HG03354 (cell line): Measurements from ENCODE around the gene MUC5AC.
"Not testable (repeated sequence)": the region's sequence is repeated elsewhere in the genome, so short reads cannot be mapped to it uniquely, and the experiment has no call there.

Experiments used
- ATAC-seq: cut with Tn5 transposase; IDR thresholded peaks from one replicate; pipeline ENCODE4 v1.9.1; 2021; ENCODE audit warnings: mild to moderate bottlenecking; ENCODE audit not compliant: unreplicated experiment, poor library complexity, severe bottlenecking

MUC5AC gene

DNA sequence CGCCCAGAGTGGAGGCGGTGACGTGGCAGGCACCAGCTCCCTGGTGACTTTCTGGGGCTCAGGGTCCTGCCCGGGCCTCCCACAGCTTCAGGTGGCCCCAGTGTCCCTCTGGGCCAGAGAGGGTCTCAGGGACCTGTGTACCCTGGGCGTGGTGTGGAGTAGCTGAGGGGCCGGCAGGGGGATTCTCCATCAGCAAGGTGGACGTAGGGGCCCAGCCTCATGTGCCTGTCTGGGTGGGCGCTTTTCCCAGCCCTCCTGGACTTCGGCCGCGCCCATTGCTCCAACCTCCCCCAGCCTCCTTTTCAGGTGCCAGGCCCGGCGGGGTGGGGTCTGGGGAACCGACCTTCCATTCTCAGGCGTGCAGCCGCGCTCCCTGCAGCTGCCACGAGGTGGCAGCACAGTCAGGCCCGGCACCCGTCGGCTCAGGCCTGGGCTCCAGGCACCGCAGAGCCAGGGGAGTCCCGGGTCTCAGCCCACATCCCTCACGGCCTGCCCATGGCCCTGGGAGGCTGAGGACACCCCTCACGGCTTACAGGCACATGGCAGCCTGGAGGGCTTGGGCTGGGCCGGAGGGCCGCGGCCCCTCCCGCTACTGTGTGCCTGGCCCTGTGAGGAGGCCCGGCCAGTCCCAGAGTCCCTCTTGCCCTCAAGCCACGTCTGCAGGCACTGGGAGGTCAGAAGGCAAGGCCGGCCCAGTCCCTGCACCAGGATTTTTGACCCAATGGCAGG is 45.2 kb downstream of the MUC5AC start:
- ATAC-seq, result no peak

DNA sequence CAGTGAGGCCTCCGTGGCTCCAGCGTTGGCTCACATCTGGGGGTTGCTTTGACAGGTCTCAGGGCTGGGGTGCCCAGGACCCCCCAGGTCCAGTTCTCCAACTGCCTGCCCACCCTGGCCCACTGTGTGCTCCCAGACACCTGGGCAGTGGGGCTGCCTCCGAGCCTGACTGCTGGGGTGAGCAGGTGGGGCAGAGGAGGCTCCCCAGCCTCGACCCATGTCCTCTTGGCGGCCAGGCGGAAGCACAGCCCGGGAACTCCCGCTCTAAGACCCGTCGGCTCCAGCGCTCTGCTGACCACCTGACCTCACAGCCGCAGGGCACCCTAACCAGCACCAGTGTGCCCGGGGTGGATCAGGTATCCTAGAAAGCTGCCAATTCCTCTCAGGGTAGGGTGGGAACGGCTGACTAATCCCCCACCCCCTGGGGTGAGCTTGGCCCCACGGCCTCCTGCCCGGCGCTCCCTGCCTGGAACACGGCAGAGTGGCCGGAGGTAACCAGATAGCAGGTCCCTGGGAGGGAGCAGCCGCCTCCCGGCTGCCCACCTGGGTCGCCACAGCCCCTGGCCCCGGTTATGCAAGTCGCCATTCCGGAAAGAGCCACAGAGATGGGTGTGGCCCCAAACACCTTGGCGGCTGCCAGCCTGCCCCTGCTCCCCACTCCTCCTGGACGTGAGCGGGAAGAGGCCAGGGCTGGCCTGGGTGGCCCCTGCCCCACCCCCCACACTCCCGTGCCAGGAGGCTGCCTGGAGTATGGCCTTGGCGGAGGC is 45.9 kb downstream of the MUC5AC start:
- ATAC-seq, result no peak

DNA sequence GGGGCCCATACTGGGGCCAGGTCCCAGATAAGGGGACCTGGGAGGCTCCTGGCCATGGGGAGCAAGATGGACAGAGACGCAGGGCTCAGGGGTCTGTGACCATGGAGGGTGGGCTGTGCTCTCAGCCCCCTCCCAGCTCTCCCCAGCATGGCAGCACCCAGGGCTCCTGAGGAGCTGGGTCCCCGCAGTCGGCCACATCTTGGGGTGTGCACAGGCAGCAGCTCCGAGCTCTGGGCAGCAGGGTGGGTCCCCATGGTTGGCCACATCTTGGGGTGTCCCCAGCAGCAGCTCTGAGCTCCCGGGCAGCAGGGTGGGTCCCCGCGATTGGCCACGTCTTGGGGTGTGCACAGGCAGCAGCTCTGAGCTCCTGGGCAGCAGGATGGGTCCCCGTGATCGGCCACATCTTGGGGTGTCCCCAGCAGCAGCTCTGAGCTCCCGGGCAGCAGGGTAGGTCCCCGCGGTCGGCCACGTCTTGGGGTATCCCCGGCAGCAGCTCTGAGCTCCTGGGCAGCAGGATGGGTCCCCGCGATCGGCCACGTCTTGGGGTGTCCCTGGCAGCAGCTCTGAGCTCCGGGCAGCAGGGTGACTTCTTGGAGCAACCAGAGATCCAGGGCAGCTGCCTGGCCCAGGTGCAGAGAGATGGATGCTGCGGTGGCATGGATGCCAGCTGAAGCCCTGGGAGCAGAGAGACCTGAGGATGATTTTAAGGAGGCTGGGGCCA is 46.8 kb downstream of the MUC5AC start:
- ATAC-seq, result no peak

DNA sequence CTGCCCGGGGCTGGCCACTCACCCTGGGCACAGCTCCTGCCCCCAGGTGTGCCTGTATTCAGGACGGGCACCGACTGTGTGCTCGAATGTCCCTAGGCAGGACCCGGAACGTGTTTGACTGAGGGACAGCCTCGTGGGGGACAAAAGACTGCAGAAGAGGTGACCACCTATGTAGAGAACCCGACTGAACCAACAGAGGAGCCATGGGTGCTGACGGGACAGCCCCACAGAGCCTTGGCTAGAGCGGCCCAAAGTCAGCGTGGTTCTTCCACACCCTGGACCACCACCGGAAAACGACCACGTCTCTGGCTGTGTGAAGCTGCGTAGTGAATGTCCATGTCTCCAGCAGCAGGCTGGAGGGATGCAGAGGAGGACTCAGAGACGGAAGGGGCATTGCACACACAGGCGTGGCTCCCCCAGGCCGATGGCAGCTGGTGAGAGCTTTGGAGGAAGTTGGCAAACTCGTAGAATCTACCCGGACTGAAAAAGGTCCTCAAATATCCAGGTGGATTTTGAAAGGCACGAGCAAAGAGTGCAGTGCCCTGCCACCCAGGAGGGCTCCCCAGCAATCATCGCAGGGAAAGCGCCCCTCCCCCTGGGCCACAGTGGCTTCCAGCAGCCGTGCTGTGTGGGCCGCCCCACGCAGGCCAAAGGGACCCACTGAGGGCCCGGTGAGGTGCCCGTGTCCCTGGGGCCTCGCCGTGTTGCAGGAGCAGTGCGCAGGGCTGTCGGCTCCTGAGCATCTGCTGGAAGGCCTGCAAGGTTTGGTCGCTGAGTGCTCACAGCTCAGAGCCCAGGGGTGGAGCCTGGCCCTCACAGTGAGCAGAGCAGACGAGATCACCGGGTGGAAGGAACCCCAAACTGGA is 47.6 kb downstream of the MUC5AC start:
- ATAC-seq, result no peak

DNA sequence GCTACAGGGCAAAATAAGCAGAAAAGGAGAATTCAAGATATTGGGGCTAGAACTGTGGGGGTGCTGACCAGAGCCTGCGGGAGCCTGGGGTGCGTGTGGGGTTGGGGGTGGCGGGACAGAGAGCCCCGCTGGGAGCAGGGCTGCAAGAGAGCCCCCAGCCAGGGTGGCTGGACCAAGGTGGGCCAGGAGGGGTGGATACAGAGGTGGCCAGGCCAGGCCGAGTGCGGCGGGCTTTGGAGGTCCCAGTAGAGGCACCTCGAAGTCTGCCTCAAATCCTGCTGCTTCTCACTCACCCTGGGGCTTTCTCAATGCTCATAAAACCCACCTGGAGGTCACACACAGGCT is 48.2 kb downstream of the MUC5AC start:
- no peak for ATAC-seq

DNA sequence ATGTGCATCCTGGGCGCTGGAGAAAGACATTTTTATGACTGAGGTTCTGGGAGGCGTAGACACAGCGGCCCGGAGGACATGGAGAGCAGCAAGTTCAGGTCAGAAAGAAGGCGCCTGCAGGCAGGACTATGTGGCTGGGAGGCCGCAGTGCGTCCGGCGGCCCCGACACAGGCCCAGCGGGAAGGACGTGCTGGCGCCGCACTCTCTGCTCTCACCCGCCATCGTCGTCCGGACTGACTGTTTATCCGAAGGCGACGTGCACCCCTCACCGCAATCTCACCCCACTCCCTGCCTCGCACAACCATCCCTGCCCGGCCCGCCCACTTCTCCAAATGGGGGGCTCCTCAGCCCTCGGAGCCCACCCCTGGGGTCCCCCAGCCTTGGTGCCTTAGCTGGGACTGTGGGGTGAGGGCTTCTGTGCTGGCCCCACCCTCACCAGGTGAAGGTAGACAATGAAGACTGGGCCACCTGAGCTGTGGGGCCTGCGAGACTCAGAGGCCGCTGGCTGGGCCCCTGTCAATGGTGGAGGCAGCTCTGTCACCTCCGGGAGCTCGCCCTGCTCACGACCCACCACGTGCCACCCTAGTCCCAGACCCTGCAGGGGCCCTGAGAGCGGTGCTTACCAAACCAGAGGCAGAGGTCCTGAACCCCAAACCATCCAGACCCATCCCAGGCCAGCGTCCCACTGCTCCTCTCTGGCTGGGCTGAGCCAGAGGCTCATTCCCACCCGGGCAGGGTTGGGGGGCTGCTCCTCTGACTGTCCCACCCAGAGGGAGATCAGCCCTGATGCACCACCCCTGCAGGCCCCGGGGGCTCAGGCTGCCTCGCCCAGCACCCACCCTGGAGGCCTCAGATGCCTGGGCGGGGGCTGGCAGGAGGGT is 48.9 kb downstream of the MUC5AC start:
- no peak for ATAC-seq

DNA sequence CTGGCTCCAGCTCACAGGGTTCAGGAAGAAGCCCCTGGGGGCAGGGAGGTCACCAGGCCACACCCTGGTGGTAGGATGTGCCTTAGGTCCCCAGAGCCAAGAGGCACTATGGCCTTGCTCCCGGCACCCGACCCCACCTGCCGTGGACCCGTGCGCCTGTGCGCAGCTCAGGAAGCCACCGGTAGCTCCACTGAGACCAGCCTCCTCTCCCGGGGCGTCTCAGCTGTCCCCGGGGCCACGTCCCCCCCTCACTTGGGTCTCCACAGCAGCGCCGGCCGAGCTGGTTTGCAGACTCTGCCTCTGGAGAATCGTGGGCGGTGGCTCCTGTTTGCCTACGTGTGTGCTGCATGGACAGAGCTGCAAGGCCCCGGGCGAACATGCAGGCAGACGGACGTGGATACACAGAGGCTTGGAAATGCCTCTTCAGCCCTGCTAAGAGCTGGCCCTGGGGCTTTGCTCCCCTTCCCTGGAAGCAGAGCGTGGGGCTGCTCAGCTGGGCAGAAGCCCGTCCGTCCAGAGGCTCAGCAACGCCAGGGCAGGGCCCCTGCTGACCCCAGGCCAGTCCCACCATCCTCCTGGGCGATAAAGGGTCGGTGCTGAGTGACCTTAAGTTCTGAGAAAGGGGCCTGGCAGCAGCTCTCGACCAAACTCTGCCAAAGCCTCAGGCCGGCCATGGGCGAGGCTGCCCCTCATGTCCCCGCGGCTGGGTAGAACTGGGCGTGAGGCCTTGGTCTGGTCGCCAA is 49.8 kb downstream of the MUC5AC start:
- ATAC-seq, result no peak

DNA sequence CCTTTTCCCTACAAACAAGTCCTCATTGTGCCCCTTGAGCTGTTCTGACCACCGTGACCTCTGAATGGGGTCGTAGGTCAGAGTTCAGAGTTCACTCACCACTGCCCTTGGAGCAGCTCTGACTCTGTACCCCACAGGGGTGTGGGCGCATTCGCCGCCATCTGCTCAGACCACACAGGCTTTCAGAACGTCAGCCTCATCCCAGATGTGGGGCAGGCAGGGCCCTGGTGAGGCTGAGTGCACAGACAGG is 50.3 kb downstream of the MUC5AC start:
- ATAC-seq, result no peak

DNA sequence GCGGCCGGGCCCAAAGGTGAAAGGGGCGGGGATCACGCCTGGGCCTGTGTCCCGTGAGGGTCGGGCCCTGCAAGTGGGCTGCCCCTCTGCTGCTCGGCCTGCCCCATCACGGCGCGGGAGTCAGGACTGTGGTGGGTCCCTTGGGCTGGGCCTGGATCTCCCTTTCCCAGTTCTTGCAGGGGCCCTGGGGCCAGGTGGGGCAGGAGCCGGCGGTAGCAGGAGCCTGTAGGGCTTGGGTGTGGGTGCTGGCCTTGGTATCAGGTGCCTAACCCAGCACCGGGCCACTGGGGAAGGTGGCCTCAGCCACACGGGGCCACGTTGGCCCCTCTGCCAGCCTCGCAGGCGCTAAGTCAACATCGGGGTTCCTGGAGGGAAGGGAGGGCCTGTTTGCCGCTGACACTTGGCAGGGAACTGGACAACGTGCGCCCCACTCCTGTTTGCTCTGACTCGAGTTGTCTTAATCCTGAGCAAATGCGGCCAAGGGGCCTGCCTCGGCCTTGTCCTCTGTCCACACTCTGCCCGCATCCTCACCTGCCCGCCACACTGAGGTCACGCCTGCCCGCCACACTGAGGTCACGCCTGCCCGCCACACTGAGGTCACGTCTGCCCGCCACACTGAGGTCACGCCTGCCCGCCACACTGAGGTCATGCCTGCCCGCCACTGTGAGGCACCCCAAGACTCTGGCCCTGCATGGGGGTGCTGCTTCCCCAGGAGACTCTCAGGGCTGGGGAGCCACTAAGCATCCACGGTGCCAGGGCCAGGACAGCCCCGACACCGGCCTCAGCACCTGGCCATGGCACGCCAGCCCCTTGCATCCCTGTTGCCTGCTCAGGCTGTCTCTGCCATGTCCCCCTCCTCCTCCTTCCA is 50.9 kb downstream of the MUC5AC start:
- ATAC-seq, result no peak

DNA sequence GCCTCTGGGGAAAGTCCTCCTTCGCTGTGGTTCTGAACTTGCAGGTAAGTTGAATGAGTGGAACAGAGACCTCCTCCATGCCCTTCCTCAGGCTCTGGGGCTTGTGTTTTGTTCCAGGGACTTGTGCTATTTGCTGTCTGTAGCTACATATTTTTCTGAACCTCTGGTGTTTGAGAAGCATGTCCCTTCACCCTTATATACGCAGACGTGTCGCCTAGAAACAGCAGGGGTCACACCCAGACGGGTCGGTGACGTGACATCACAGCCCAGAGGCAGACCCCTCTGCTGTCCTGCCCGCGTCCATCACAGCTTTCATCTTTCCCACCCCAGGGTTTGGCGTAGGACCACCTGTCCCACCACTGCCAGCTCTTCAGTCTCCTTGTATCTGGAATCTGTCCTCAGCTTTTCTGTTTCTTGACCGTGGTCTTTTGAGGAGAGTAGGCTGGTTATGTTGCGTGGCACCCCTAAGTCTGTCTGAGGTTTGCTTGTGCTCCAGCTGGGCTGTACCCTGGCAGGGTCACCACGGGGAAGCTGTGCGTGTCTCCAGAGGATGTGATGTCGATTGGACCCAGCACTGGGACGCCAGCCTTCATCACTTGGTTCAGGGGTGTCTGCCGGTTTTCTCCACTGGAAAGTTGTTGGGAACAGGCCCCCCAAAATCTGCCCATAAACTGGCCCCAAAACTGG is 51.8 kb downstream of the MUC5AC start:
- no peak for ATAC-seq

DNA sequence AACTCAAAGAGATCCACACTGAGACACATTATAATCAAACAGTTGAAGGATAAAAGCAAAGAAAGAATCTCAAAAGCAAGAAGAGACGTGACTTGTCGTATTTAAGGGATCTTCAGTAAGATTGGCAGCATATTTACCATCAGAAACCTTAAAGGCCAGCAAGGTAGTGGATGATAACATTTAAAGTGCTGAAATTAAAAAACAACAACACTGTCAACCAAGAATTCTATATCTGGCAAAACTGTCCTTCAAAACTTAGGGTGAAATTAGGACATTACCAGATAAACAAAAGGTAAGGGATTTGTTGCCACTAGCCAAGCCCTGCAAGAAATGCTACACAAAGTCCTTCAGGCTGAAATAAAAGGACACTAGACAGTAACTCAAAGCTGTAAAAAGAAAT is 54.1 kb downstream of the MUC5AC start:
- ATAC-seq, result no peak

DNA sequence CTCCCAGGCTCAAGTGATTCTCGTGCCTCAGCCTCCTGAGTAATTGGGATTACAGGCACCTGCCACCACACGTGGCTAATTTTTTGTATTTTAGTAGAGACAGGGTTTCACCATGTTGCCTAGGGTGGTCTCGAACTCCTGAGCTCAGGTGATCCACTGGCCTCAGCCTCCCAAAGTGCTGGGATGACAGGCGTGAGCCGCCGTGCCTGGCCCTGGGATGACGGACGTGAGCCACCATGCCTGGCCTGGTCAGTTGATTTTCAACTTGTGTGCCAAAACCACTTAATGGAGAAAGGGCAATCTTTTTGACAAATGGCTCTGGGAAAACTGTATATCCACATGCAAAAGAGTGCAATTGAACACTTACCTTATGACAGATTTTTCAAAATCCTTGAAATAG is 58.1 kb downstream of the MUC5AC start:
- not testable (repeated sequence) for ATAC-seq

DNA sequence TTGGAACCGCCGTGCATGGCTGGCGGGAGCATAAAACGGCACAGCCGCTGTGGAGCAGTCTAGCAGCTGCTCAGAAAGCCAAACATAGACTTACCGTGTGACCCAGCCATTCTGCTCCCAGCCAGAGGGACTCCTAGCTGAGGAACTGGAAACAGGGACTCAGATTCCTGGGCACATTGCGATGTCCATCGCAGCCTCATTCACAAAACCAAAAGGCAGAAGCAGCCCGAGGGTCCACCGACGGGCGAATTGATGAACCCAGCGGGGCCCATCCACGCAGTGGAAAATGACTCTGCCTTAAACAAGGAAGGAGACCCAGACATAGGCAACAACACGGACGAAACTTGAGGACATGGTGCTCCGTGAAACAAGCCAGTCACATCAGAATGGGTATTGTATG is 59.4 kb downstream of the MUC5AC start:
- no peak for ATAC-seq

DNA sequence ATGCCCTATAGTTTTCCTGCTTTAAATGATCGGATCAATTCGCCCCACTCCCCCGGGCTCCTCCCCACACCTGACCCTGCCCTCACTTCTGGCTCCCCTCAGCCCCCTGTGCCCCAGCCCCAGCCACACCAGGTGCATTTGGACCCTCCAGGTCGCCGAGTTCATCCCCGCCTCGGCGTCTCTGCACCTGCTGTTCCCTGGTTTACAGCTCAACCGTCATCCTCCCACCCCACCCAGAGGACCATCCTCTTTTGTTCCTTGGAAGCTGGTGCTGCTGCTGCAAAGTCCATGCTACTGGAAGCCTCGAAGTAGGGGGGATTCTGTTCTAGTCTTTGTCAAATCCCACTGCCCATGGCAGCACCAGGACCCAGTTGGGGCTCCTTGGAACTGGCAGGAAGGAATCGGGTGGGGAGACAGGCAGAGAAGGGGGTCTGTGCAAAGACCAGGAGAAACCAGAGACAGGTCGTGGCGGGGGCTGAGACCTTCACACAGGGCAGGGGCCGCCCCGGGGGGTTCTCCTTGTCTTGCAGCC is 60.6 kb downstream of the MUC5AC start:
- ATAC-seq, result no peak

DNA sequence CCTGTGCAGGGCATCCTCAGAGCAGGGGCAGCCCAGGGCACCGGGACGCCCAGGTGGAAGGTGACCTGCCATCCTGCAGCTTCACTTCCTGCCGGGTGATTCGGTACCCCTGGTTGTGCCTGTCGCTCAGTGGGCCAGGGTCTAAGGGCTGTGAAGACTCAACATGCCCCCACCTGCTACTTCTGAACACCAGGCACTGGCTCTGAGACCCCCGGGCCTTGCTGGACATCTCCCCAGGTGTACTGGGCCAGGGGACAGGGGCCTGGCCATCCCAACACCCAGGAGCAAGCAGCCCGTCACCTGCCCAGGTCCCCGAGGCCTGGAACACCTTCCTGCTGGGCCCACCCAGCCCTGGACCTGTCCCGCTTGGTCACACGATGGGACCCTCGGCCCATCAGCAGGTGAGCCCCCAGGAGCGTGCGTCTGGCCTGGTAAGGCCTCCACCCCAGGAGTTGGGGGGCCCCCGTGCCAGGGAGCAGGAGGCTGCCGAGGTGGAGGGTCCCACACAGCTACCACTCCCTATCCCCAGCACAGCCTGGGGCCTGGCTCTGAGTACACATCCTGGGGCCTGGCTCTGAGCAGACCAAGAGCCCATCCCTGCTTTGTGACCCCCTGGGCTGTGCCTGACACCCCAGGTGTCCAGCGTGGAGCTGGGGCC is 61.2 kb downstream of the MUC5AC start:
- ATAC-seq, result no peak

DNA sequence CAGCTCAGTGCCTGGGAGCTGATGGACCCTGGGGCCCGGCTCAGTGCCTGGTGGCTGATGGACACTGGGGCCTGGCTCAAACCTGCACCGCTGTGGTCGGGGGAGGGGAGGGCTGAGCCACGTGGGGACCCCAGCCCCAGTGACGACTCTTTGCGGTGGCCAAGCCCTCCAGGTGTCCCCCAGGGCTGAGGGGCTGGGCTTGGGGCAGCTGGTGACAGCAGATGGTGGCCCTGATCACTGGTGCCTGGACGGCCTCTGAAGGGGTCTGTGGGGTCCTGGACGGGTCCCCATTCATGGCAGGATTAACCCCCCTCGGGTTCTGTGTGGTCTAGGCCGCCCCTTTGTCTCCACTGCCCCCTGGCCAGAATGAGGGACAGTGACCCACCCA is 61.7 kb downstream of the MUC5AC start:
- ATAC-seq, result no peak
